Glutamatergic neuron (in vitro differentiated cells): ENCODE data around the gene LYRM4. TPM values are rescaled to one million over a fixed set of nuclear protein-coding genes. Genes with fewer than 3 reads are reported as not detected.
A peak's percentile ranks its signal among the peaks of the same experiment; 100 is the strongest.

Source experiments
- DNase-seq: peaks from one replicate; pipeline ENCODE4 v3.0.0; 2022
- H3K27ac Mint-ChIP-seq: one replicate; pipeline ENCODE4 v1.8.0; 2020; ENCODE audit warnings: mild to moderate bottlenecking, mixed read lengths, inconsistent platforms; ENCODE audit not compliant: unreplicated experiment
- H3K27me3 Mint-ChIP-seq: one replicate; pipeline ENCODE4 v1.8.0; 2020; ENCODE audit warnings: mild to moderate bottlenecking, moderate library complexity, mixed read lengths, inconsistent platforms; ENCODE audit not compliant: unreplicated experiment
- H3K36me3 Mint-ChIP-seq: one replicate; pipeline ENCODE4 v1.8.0; 2020; ENCODE audit warnings: mild to moderate bottlenecking, mixed read lengths, inconsistent platforms; ENCODE audit not compliant: unreplicated experiment
- H3K4me1 Mint-ChIP-seq: one replicate; pipeline ENCODE4 v1.8.0; 2020; ENCODE audit warnings: mild to moderate bottlenecking, low read depth, mixed read lengths, inconsistent platforms; ENCODE audit not compliant: unreplicated experiment
- H3K4me3 Mint-ChIP-seq: one replicate; pipeline ENCODE4 v1.8.0; 2020; ENCODE audit warnings: mild to moderate bottlenecking, mixed read lengths, inconsistent platforms; ENCODE audit not compliant: unreplicated experiment
- H3K9me3 Mint-ChIP-seq: one replicate; pipeline ENCODE4 v1.8.0; 2020; ENCODE audit warnings: mild to moderate bottlenecking, moderate library complexity, mixed read lengths, inconsistent platforms; ENCODE audit not compliant: unreplicated experiment
- CTCF ChIP-seq: fragments of 200-600 bp; sonication (generic); IDR thresholded peaks from one replicate; pipeline ENCODE4 v1.5.0; 2021; ENCODE audit not compliant: partially characterized antibody, unreplicated experiment
- microRNA-seq: library from miRNA; unstranded; fragments of <30 nt; microRNA quantifications from one replicate; pipeline ENCODE4, GENCODE V29; 2020; ENCODE audit not compliant: unreplicated experiment
- total RNA-seq: library from RNA; stranded (reverse); fragmentation: NEBNext Ultra II Directional; extraction: Animal tissue kit (Norgen Biotek cat#: 25700); gene quantifications from one replicate; pipeline ENCODE4 v1.2.1, GENCODE V29; 2021; ENCODE audit not compliant: unreplicated experiment

Gene LYRM4
- total RNA-seq, 1 donor from 2014 or later = 29.5 TPM

- TF ChIP-seq CTCF = no peak
- Mint-ChIP-seq H3K4me1 (no peaks in the 10 kb centered on the region), H3K27ac (no peak overlapping the region), H3K36me3 (no peaks in the 10 kb centered on the region), H3K4me3 (no peak overlapping the region), H3K9me3 (peaks cover 2% of the 10 kb centered on the region), H3K27me3 (peaks cover 4% of the 10 kb centered on the region)
- no peak for DNase-seq
These were observed 201.5 kb downstream of the LYRM4 start for GRCh38 chr6:5059036-5059896.

Small RNAs within 50 kb of the gene (microRNA-seq; reads per million reads assigned to microRNA genes)
- 17.6 reads per million, percentile 57 among the genes with 10 or more reads in this experiment for gene MIR3691

Other genes starting within 250 kb of the LYRM4 start
- not detected for gene PPP1R3G, start 175.6 kb downstream of the LYRM4 start, total RNA-seq
- 14.2 TPM for gene FARS2, start 563 bp upstream of the LYRM4 start, total RNA-seq